ENCODE data around the gene ARHGAP9.
"Not testable (repeated sequence)": the region's sequence is repeated elsewhere in the genome, so short reads cannot be mapped to it uniquely, and the experiment has no call there.

Gene ARHGAP9

DNA sequence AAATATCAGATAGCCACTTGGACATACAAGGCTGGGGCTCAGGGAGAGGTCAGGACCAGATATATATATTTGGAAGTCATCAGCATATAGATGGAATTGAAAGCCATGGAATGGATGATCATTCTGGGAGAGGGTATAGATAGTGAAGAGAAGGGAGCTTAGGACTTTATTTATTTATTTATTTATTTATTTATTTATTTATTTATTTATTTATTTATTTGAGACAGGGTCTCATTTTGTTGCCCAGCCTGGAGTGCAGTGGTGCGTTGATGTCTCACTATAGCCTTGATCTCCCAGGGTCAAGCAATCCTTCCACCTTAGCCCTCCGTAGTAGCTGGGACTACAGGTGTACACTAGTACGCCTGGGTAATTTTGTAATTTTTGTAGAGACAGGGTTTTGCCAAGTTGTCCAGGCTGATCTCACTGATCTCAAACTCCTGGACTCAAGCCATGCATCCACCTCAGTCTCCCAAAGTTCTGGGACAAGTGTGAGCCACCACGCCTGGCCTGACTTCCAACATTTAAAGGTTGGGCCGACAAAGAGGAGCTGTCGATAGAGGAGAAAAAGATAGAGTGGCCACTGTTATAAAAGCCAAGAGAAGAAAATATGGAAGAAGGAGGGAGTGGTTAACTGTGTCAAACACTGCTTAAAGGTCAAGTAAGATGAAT, 33.2 kb downstream of the ARHGAP9 start:
- TF ChIP-seq POLR2A (IDR thresholded peaks at IDR 0.05; ENCODE audit: low read length) (no peak), GATA1 (IDR thresholded peaks at IDR 0.05; ENCODE audit: low read depth, low read length) (no peak)
- no peak for DNase-seq

DNA sequence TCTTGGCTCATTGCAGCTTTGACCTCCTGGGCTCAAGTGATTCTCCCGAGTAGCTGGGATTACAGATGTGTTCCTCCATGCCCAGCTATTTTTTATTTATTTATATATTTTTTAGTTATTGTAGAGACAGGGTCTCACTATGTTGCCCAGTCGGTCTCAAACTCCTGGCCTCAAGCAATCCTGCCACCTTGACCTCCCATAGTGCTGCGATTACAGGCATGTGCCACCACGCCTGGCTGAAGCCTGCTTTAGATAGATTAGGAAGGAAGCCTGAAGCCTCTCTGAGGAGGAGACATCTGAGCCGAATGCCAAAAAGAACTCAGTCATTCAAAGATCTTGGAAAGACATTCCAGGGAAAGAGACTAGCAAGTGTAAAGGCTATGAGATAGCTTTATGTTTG, 34.9 kb downstream of the ARHGAP9 start:
- TF ChIP-seq POLR2A (IDR thresholded peaks at IDR 0.05; ENCODE audit: low read length) (no peak), GATA1 (IDR thresholded peaks at IDR 0.05; ENCODE audit: low read depth, low read length) (no peak)
- DNase-seq = peak in 1 of 2 experiments; percentile 37

DNA sequence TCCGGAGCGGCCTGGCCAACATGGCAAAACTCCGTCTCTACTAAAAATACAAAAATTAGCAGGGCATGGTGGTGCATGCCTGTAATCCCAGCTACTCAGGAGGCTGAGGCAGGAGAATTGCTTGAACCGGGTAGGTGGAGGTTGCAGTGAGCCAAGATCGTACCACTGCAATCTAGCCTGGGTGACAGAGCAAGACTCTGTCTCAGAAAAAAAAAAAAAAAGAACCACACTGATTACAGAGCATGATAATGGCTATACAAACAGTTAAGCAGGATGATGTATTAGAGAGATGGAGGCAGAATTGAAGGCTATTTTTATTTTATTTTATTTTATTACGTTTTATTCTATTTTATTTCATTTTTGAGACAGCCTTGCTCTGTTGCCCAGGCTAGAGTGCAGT, 35.3 kb downstream of the ARHGAP9 start:
- DNase-seq = not testable (repeated sequence)

DNA sequence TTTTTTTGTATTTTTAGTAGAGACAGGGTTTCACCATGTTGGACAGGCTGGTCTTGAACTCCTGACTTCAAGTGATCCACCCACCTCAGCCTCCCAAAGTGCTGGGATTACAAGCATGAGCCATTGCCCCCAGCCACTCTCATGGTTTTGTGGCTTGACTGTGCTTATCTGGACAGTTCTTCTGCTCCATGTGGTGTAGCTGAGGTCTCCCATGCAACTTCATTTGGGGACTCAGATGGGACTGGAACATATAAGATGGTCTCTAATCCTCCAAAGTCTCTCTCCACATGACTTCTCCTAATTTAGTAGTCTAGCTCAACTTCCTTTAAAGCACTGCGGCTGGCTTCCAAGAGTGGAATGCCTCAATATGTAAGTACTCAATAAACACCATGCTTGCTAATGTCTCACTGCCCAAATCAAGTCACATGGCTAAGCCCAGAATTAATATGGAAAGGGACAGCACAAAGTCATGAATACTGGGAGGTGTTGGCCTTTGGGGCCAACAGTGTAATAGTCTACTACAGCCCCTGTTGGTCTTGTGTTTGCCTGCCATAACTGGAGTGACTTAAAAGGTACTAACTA, 37.7 kb downstream of the ARHGAP9 start:
- DNase-seq = no peak
- TF ChIP-seq GATA1 (IDR thresholded peaks at IDR 0.05; ENCODE audit: low read depth, low read length) (no peak), POLR2A (IDR thresholded peaks at IDR 0.05; ENCODE audit: low read length) (no peak)

DNA sequence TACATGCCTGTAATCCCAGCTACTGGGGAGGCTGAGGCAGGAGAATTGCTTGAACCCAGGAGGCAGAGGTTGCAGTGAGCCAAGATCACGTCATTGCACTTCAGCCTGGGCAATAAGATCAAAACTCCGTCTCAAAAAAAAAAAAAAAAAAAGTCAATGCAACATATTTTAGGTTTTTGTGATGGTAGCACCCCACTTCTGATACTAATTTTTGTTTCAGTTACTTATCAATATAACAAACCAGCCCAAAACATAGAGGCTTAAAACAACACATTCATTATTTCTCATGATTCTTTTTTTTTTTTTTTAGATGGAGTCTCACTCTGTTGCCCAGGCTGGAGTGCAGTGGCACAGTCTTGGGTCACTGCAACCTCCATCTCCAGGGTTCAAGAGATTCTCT, 38.3 kb downstream of the ARHGAP9 start:
- not testable (repeated sequence) for DNase-seq

DNA sequence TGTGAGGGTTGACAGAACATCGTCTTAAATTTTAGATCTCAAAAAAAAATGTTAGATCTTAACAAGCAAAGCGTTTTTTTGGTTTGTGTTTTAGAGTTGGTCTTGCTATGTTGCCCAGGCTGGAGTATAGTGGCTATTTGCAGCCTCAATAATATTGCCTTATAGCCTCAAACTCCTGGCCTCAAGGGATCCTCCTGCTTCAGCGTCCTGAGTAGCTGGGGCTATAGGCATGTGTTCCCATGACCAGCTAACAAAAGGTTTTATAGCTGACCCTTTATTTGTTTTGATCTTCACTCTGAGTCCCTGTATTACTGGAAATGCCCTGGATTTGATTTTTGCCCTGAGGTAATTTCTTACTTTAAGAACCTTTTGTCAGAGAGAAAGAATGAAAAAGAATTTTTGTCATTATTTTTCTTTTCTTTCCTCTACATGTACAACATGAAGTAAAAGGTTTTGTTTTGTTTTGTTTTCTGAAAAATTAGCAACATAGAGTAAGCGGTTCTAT, 39.9 kb downstream of the ARHGAP9 start:
- TF ChIP-seq POLR2A (IDR thresholded peaks at IDR 0.05; ENCODE audit: low read length) (no peak), GATA1 (IDR thresholded peaks at IDR 0.05; ENCODE audit: low read depth, low read length) (no peak)
- DNase-seq = no peak

DNA sequence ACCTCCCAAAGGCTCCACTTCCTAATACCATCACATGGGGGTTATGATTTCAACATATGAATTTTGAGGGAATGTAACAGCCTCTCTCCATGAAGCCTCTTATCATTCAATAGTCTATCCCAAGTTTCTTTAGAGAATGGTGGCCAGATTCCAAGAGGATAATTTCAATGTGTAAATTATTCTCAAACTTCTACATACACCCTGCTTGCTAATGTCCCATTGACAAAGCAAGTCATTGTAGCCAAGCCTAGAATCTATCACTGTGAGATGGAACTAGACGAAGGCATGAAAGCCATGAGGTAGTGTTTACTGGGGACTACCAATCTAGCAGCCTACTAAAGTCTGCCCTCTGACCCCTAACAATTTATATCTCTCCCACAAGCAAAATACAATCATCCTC, 41.3 kb downstream of the ARHGAP9 start:
- no peak for DNase-seq
- TF ChIP-seq GATA1 (IDR thresholded peaks at IDR 0.05; ENCODE audit: low read depth, low read length) = no peak
- TF ChIP-seq POLR2A (IDR thresholded peaks at IDR 0.05; ENCODE audit: low read length) = no peak

DNA sequence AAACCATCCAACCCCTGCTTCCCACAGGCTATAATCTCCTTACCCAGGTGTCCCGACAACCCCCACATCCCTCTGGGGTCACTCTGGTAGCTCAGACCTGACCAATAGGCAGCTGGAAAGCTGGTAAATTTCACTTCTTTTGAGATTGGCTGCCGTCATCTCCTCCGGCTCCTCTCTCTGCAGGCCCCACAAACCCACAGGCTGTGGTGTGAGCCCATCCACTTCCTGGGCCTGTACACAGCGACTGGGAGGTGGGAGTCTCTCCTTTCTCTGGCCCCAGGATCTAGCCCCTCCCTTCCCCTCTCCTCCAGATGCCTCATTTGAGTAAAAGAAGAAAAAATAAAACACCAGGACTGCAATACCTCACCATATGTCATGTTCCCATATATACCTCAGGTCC, 44.4 kb downstream of the ARHGAP9 start:
- TF ChIP-seq POLR2A (IDR thresholded peaks at IDR 0.05; ENCODE audit: low read length) (no peak), GATA1 (IDR thresholded peaks at IDR 0.05; ENCODE audit: low read depth, low read length) (no peak)
- DNase-seq = no peak

DNA sequence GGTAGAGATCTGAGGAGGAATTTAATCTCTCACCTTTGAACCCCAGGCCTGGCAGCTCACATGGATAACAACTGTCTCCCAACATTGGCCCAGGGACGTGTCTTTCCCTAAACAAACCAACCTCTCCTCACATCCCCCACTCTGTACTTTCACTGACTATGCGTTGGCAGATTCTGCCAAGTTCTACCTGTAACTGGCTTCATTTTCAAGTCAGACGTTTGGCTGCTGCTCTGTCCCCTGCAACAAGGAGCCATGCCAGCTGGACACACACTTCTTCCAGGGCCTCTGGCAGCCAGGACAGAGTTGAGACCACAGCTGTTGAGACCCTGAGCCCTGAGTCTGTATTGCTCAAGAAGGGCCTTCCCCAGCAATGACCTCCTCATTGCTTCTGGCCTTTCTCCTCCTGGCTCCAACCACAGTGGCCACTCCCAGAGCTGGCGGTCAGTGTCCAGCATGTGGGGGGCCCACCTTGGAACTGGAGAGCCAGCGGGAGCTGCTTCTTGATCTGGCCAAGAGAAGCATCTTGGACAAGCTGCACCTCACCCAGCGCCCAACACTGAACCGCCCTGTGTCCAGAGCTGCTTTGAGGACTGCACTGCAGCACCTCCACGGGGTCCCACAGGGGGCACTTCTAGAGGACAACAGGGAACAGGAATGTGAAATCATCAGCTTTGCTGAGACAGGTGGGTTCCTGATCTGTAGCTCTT, 45.0 kb downstream of the ARHGAP9 start, which contains the start of gene INHBC:
INHBC (plus strand) TSS at position 268 of the 707 bp plus-strand sequence; CDS start at position 371, 103 bp downstream.
- no peak for TF ChIP-seq POLR2A (IDR thresholded peaks at IDR 0.05; ENCODE audit: low read length)
- no peak for TF ChIP-seq GATA1 (IDR thresholded peaks at IDR 0.05; ENCODE audit: low read depth, low read length)
- DNase-seq = no peak

DNA sequence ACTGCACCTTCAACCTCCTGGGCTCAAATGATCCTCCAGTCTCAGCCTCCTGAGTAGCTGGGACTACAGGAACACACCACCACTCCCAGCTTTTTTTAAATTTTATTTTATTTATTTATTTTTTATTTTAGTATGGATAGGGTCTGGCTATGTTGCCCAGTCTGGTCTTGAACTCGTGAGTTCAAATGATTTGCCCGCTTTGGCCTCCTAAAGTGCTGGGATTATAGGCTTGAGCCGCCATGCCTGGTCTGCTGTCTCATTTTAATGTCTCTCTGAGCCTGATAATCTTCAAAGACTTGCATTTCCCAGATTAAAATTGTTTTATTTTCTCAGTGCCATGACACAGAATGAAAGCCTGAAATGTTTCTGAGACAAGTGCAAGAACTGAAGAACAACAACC, 46.3 kb downstream of the ARHGAP9 start:
- TF ChIP-seq GATA1 (IDR thresholded peaks at IDR 0.05; ENCODE audit: low read depth, low read length) = no peak
- no peak for TF ChIP-seq POLR2A (IDR thresholded peaks at IDR 0.05; ENCODE audit: low read length)
- no peak for DNase-seq

DNA sequence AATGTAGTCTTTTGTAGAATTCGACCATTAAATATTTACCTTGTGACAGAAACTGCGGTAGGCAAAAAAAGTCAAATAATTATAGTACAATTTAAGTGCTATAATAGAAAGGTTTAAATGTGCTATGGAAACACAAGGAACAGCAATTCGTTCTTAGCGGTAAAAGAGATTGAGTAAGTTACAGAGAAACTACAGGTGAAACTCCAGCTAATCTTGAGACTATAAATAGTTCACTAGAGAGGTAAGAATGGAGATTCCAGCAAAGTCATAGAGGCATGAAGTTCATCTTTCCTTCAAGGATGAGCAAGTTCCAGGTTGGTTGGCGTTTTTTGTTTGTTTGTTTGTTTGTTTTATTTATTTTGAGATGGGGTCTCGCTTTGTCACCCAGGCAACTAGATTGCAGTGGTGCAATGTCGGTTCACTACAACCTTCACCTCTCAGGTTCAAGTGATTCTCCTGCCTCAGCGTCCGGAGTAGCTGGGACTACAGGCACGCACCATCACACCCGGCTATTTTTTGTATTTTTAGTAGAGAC, 47.9 kb downstream of the ARHGAP9 start:
- peak in 1 of 2 experiments; percentile 44 for DNase-seq
- TF ChIP-seq GATA1 (IDR thresholded peaks at IDR 0.05; ENCODE audit: low read depth, low read length) (no peak), POLR2A (IDR thresholded peaks at IDR 0.05; ENCODE audit: low read length) (no peak)

DNA sequence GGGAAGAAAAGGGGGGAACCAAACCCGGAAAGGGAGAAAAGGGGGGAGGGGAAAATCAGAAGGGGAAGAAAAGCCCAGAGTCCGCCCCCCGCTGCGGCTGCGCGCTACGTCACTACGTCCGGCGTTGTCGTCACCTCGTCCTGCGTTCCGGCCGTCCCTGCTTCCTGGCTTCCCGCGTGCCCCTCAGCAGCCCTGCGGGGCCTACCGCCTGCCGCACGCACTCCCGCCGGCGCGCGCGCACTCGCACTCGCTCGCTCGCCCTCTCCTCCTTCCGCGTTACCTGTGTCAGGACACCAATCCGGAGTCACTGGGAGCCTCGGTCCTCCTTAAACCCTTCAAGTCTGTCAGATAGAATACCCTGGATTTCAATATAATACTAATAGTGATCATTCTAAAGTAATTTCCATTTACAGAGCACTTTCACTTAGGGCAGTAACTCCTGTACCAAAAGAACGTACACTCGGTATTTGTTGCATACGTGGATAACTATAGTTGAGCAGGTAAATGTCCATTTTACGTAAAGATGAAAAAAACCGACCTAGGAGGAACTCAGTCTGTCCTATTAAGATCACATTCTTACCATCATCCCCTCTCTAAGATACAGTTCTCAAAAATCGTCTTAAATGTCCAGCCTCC, 48.6 kb downstream of the ARHGAP9 start, which contains the start of gene R3HDM2:
R3HDM2 (minus strand) TSS at position 113 of the 636 bp plus-strand sequence. CDS start 120,615 bp downstream, outside the sequence.
- TF ChIP-seq GATA1 (IDR thresholded peaks at IDR 0.05; ENCODE audit: low read depth, low read length) = no peak
- TF ChIP-seq POLR2A (IDR thresholded peaks at IDR 0.05; ENCODE audit: low read length) = peak; percentile 98
- peak; percentile 97 for DNase-seq

DNA sequence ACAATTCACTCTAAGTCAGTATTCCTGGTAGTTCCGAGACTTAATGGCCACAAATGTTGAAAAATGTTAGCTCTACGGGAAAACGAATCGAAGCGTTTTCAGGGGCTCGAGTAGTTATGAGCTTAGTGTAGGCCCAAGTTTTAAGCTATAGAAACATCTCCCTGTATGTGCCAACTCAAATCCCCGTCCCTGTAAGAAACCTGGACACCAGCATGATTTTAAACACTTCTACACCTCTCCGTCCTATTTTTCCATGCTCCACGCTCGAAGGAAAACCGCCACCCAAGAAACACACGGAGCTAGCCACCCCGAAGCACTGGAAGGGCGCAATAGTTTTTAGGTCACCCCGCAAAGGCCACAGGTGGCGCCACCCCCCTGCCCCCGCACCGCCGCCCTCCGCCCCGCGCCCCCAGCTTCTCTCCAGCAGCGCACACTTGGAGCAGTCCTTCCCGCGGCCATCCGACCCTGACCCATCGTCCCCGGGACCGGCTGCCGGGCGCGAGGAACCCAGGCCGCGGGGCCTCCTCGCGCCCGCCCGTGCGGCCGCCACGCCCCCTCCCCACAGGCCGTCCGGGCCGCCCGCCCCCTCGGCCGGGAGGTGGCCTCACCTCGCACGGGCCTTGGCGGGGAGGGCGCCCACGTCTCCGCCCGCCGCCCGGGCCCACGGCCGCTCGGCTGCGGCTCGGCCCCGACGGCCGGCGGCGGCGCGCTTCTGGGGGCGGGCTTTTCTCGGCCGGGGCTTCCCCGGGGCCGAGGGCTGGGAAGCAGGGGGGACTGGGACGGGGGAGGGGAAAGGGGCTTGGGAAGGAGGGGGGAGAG, 49.3 kb downstream of the ARHGAP9 start:
- TF ChIP-seq GATA1 (IDR thresholded peaks at IDR 0.05; ENCODE audit: low read depth, low read length) (no peak), POLR2A (IDR thresholded peaks at IDR 0.05; ENCODE audit: low read length) (peak; percentile 34)
- DNase-seq = peak; percentile 83 to 89

All from erythroblast (primary cell).